Activated CD8-positive, alpha-beta T cell treated with anti-CD3 and anti-CD28 coated beads for 36 hours (primary cell): ENCODE results near the gene GMPR. TPM values are rescaled to one million over a fixed set of nuclear protein-coding genes. Genes with fewer than 3 reads are reported as not detected.

Experiments used
- ATAC-seq: fragments of 200-7000 bp; cut with Tn5 transposase; one replicate; pipeline ENCODE4 v1.10.0; 2021; ENCODE audit warnings: mild to moderate bottlenecking, moderate library complexity
- CTCF ChIA-PET: fragments of 350-600 bp; sonication (Branson Sonifier 250); formaldehyde crosslinking; loops from one replicate; lab custom pipeline; 2021; ENCODE audit warnings: antibody characterized with exemption; lab: Charles Lee
- POLR2A ChIA-PET: fragments of 350-600 bp; sonication (Branson Sonifier 250); formaldehyde crosslinking; loops from one replicate; lab custom pipeline; 2021; ENCODE audit warnings: antibody characterized with exemption; lab: Charles Lee
- DNase-seq: peaks from one replicate; pipeline ENCODE4 v3.0.0-alpha.2; 2020
- H3K27ac Mint-ChIP-seq: one replicate; pipeline ENCODE4 v1.8.0; 2021; ENCODE audit warnings: mild to moderate bottlenecking, mixed read lengths
- H3K27me3 Mint-ChIP-seq: one replicate; pipeline ENCODE4 v1.8.0; 2021; ENCODE audit warnings: mixed read lengths
- H3K36me3 Mint-ChIP-seq: one replicate; pipeline ENCODE4 v1.8.0; 2021; ENCODE audit warnings: low read depth, mixed read lengths
- H3K4me1 Mint-ChIP-seq: one replicate; pipeline ENCODE4 v1.8.0; 2021; ENCODE audit warnings: low read depth, mixed read lengths
- H3K4me3 Mint-ChIP-seq: one replicate; pipeline ENCODE4 v1.8.0; 2021; ENCODE audit warnings: mild to moderate bottlenecking, moderate library complexity, mixed read lengths
- H3K9me3 Mint-ChIP-seq: one replicate; pipeline ENCODE4 v1.8.0; 2021; ENCODE audit warnings: mixed read lengths
- intact Hi-C: fragments of 100-400 bp; cut with micrococcal nuclease; formaldehyde crosslinking; loops from one replicate; pipeline ENCODE4 v1.10.0; 2022
- total RNA-seq, 2 experiments: library from RNA; stranded (reverse); gene quantifications; one replicate each; pipeline ENCODE4 v1.2.3, GENCODE V29; 2021
- TF ChIP-seq, protein P1 (sequence below): fragments of 200-600 bp; IDR thresholded peaks from one replicate; pipeline ENCODE4 v1.8.0; 2022; ENCODE audit warnings: antibody characterized with exemption, mild to moderate bottlenecking

GMPR gene
- total RNA-seq, 2 experiments from 2014 or later: 0.31 to 0.65 TPM

DNA sequence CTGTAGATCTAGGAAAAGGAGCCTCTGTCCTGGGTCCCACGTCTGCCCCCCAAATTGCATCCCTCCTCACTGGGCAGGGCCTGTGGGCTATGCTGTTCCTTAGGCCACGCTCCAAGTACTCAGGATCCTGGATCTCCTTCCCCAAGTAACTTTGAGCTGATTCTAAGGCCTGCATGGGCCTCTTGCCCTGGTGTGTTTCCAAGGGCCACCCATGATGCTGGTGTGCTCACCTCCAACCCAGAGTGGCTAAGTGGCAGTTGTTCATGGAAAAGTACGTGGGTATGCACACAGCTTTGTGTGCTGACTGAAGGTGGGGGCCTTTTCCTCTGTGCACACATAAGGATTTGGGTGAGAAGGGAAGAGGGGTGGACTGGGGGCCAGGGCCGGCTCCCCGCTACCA lies 5.3 kb downstream of the GMPR start:
- DNase-seq: no peak
- peaks cover 6% of the 10 kb centered on the region for H3K4me1 Mint-ChIP-seq
- no peaks in the 10 kb centered on the region for H3K9me3 Mint-ChIP-seq
- intact Hi-C loops: no loop called here
- peaks cover 10% of the 10 kb centered on the region for H3K27me3 Mint-ChIP-seq
- ATAC-seq: no peak
- H3K4me3 Mint-ChIP-seq: no peak overlapping the region
- no peaks in the 10 kb centered on the region for H3K36me3 Mint-ChIP-seq
- TF ChIP-seq, protein P1, sequence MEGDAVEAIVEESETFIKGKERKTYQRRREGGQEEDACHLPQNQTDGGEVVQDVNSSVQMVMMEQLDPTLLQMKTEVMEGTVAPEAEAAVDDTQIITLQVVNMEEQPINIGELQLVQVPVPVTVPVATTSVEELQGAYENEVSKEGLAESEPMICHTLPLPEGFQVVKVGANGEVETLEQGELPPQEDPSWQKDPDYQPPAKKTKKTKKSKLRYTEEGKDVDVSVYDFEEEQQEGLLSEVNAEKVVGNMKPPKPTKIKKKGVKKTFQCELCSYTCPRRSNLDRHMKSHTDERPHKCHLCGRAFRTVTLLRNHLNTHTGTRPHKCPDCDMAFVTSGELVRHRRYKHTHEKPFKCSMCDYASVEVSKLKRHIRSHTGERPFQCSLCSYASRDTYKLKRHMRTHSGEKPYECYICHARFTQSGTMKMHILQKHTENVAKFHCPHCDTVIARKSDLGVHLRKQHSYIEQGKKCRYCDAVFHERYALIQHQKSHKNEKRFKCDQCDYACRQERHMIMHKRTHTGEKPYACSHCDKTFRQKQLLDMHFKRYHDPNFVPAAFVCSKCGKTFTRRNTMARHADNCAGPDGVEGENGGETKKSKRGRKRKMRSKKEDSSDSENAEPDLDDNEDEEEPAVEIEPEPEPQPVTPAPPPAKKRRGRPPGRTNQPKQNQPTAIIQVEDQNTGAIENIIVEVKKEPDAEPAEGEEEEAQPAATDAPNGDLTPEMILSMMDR: no peak
- no peak overlapping the region for H3K27ac Mint-ChIP-seq
- ChIA-PET CTCF (no interaction called here), POLR2A (no interaction called here)

DNA sequence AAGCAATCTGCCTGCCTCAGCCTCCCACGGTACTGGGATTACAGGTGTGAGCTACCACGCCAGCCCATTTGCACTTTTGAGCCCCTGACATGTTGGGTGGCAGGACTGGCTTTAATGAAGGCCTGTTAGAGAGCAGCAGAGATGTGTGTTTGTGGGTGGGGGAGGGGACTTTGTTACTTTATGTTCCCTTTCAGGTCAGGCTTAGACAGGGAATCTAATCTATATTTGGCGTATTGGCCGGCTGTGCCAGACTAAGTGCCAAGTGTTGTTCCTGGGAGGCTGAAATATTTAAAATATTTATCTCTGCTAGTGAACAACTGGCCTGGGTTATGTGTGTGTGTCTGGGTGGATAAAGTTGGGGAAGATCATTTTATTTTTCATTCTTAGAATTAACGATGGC lies 6.1 kb downstream of the GMPR start:
- intact Hi-C loops: no loop called here
- Mint-ChIP-seq H3K36me3 (no peaks in the 10 kb centered on the region), H3K27me3 (peaks cover 3% of the 10 kb centered on the region), H3K4me1 (no peaks in the 10 kb centered on the region), H3K27ac (no peak overlapping the region), H3K9me3 (no peaks in the 10 kb centered on the region), H3K4me3 (no peak overlapping the region)
- CTCF ChIA-PET: no interaction called here
- ATAC-seq (no peak), DNase-seq (no peak)
- TF ChIP-seq, protein P1: no peak
- POLR2A ChIA-PET: no interaction called here

DNA sequence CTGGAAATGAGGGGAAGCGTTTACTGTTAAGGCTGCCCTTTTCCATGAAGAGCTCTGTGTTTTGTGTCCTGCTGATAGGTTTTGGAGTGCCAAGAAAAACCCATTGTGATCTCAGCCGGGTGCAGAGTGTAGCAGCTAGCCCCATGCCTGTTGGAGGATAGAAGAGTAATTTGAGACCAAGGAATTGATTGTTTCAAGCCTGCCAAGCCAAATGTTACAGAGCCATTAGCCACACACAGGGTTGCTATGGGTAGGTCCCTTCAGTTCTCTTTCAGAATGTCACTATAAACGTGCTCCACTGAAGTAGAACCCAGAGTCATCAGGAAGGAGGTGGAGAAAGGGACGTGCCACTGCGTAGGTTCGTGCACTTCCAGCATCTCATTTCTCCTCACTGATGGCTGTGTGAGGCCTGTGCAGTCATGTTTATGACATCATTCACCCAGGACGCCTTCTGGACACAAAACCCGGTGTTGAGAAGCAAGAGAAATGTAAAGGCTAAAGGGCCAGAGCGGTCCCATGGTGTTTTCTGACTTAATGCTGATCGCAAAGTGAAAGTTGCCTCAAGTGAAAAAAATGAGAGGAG lies 6.6 kb downstream of the GMPR start:
- ChIA-PET CTCF (no interaction called here), POLR2A (no interaction called here)
- intact Hi-C loops: no loop called here
- H3K27me3 Mint-ChIP-seq: peaks cover 2% of the 10 kb centered on the region
- no peaks in the 10 kb centered on the region for H3K9me3 Mint-ChIP-seq
- no peaks in the 10 kb centered on the region for H3K4me1 Mint-ChIP-seq
- TF ChIP-seq, protein P1: no peak
- no peaks in the 10 kb centered on the region for H3K36me3 Mint-ChIP-seq
- H3K27ac Mint-ChIP-seq: no peak overlapping the region
- DNase-seq (no peak), ATAC-seq (no peak)
- H3K4me3 Mint-ChIP-seq: no peak overlapping the region

DNA sequence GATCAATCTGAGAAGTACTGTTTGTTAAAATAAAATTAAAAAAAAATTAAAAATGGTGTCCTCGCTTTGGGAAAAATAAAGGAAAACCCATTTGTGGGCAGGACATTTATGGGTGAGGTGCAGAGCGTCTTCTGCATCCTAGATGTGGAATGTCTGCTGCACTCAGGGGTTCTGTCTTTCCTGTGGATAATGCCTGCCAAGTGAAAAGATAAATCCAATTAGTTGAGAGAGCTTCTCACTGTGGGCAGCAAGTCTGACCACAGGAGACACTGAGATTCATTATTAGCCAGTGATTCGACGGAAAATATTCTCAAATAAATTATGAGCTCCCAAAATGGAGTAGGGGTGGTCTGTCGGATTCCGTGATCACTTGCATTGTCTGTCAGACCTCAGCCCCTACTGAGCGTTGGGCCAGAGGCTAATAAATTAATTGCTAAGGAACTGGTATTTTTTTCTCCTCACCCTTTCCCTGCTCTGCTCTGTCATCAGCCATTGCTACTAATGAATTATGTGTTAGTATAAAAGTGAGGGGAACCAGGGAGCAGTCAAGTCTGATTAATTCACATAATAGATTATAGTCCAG lies 10.0 kb downstream of the GMPR start:
- Mint-ChIP-seq H3K27ac (no peak overlapping the region), H3K36me3 (no peaks in the 10 kb centered on the region), H3K27me3 (peaks cover 2% of the 10 kb centered on the region), H3K4me1 (peaks cover 5% of the 10 kb centered on the region), H3K9me3 (no peaks in the 10 kb centered on the region), H3K4me3 (no peak overlapping the region)
- CTCF ChIA-PET: no interaction called here
- ATAC-seq: no peak
- POLR2A ChIA-PET: no interaction called here
- intact Hi-C loops: no loop called here
- TF ChIP-seq, protein P1: no peak
- no peak for DNase-seq

DNA sequence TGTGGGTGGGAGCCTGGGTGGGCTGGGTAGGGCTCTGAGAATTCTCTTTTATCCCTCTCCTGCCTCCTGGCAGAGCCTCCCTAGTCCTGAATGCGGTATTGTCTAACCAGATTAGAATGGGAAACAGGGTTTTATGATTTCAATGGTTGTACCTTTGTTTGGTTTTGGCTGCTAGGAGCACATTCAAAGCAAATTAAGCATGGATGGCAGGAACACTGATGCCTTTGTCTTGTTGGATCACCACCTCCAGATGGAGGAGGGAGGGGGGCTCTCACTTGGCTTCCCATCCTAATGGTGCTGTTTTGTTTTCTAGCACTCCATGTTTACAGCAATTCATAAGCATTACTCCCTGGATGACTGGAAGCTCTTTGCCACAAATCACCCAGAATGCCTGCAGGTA lies 11.6 kb downstream of the GMPR start:
- intact Hi-C loops: no loop called here
- no peaks in the 10 kb centered on the region for H3K9me3 Mint-ChIP-seq
- H3K27ac Mint-ChIP-seq: no peak overlapping the region
- ChIA-PET POLR2A (no interaction called here), CTCF (interaction anchor here (0.6 kb wide), 1 partner anchor 10 kb away, joined by 3 read pairs; no protein-coding TSS in a partner anchor)
- no peaks in the 10 kb centered on the region for H3K36me3 Mint-ChIP-seq
- ATAC-seq: no peak
- H3K4me1 Mint-ChIP-seq: peaks cover 5% of the 10 kb centered on the region
- TF ChIP-seq, protein P1: no peak
- peaks cover 2% of the 10 kb centered on the region for H3K27me3 Mint-ChIP-seq
- no peak for DNase-seq
- no peak overlapping the region for H3K4me3 Mint-ChIP-seq
